Sciatic nerve (tissue), 2 donors: ENCODE results near the gene RASL12. TPM values are rescaled to one million over a fixed set of nuclear protein-coding genes. Genes with fewer than 3 reads are reported as not detected.
"Not testable (repeated sequence)": the region's sequence is repeated elsewhere in the genome, so short reads cannot be mapped to it uniquely, and the experiment has no call there.

Source experiments
- ATAC-seq: fragments of 200-7000 bp; cut with Tn5 transposase; one replicate; pipeline ENCODE4 v1.9.1; 2020; ENCODE audit warnings: mild to moderate bottlenecking, moderate library complexity
- DNase-seq: peaks from one replicate; pipeline ENCODE4 v3.0.0-alpha.2; 2020; ENCODE audit warnings: low spot score
- intact Hi-C: fragments of 100-400 bp; cut with DNase I; formaldehyde crosslinking; loops from one replicate; pipeline ENCODE4 v1.14.2; 2022
- total RNA-seq: library from RNA; stranded (reverse); fragmentation: NEBNext Ultra II Directional; extraction: Animal tissue kit (Norgen Biotek cat#: 25700); gene quantifications from one replicate; pipeline ENCODE4 v1.2.1, GENCODE V29; 2021
- donor health status: DM: no; HTN: no; CAD: no.
- donor health status: DM: no; HTN: no; CAD: no.

RASL12 gene, protein sequence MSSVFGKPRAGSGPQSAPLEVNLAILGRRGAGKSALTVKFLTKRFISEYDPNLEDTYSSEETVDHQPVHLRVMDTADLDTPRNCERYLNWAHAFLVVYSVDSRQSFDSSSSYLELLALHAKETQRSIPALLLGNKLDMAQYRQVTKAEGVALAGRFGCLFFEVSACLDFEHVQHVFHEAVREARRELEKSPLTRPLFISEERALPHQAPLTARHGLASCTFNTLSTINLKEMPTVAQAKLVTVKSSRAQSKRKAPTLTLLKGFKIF
- 23.0 TPM for total RNA-seq

DNA sequence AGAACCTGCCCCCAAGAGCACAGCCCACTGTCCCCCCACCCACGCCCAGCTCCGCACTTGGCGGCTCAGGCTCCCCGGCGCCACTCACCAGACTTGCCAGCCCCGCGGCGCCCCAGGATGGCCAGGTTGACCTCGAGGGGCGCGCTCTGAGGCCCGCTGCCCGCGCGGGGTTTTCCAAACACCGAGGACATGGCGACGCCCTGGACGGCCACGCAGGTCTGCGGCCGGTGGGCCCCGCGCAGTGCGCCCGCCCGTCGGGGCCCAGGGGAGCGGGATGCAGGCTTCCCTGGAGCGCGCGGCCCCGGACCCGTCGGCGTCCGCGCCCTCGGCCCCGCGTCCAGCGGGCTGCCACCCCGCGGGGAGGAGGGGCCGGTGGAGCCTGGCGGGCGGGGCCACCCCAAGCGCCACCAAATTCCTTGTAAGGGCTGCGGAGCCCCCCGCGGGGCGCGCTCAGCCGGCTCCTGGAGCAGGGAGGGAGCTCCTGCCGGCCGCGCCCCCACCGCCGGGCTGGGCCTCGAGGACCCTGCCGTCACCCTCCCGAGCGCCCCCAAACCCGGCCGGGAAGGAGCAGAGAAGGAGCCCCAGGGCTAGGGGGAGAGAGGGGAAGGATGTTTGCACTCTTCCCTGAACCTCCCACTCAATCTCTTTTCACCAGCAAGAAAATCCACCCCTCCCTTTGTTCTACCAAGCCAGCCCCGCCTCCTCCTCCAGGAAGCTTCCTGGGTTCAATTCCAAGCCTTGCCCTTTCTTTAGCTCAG lies at the start of gene RASL12:
Gene RASL12 (minus strand): TSS at position 347 of the 758 bp plus-strand sequence. CDS start 156 bp downstream, at position 191.
- DNase-seq, result no peak
- ATAC-seq, result peak; percentile 14
- intact Hi-C loops, result no loop called here

GRCh38 chr15:65115542-65115941 lies 47.8 kb upstream of the RASL12 start:
- intact Hi-C loops, result no loop called here
- DNase-seq, result no peak
- ATAC-seq, result no peak

GRCh38 chr15:65115086-65115485 lies 47.3 kb upstream of the RASL12 start, which contains the start of gene UBAP1L:
Gene UBAP1L (minus strand): TSS chr15:65115200. CDS start chr15:65106215, 8,985 bp downstream.
- intact Hi-C loops, result no loop called here
- ATAC-seq, result no peak
- no peak for DNase-seq

DNA sequence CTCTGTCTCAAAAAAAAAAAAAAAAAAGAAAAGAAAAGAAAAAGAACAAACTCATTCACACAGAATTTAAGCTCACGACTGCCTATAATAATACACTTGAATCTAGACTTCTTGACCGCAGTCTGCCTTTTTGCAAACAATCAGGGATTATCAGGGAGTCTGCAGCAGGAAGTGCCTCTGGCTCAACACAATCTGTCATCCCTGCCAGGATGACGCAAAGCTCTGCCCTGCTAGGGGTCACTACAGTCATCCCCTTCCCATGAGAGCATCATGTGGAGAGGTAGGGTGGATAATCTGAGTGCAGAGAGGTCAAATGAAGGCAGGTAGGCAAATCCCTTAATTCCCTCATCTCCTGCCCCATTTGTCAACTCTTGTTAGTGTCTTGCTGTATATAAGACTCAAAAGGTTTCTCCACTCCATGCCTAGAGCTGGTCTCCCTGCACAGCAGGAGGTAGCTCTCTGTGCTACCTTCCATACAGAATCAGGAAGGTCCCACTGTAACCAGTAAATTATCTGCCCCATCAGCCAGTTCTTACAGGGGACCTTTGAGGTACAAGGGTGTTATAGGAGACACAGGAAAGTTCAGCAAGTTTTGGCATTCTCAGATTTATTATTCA lies 43.0 kb upstream of the RASL12 start:
- ATAC-seq (peak; percentile 52), DNase-seq (peak; percentile 45)
- intact Hi-C loops, result no loop called here

DNA sequence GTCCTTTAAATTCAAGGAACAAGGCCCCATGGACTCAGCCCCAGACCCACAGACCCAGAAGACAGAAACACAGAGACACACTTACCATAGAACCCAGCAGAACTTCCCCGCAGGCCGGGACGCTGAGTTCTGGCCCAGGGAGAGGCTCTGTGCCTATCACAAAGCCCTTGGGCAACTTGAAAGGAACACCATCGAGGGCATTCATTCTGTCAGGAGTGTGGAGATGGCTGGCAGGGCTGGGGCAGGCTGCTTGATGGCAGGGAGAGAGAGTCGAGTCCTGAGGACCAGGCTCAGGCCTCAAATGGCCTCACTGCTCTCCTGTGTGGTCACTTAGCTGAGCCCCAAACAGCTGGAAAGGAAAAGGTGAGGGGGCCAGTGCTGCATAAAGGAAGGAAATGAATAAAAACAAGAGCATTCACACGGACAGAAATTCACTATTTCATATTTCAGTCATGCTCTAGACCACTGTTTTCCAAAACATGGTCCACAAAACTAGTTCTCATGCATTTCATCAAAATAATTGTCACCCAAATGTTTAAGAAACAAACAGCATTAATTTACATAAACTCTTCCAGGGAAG lies 38.3 kb upstream of the RASL12 start:
- no peak for DNase-seq
- intact Hi-C loops, result no loop called here
- ATAC-seq, result no peak

- no peak for DNase-seq
- no peak for ATAC-seq
- intact Hi-C loops, result no loop called here
Observed at GRCh38 chr15:65105038-65105437, 37.2 kb upstream of the RASL12 start.

GRCh38 chr15:65102912-65103311 lies 35.1 kb upstream of the RASL12 start:
- ATAC-seq (no peak), DNase-seq (no peak)
- intact Hi-C loops, result no loop called here

DNA sequence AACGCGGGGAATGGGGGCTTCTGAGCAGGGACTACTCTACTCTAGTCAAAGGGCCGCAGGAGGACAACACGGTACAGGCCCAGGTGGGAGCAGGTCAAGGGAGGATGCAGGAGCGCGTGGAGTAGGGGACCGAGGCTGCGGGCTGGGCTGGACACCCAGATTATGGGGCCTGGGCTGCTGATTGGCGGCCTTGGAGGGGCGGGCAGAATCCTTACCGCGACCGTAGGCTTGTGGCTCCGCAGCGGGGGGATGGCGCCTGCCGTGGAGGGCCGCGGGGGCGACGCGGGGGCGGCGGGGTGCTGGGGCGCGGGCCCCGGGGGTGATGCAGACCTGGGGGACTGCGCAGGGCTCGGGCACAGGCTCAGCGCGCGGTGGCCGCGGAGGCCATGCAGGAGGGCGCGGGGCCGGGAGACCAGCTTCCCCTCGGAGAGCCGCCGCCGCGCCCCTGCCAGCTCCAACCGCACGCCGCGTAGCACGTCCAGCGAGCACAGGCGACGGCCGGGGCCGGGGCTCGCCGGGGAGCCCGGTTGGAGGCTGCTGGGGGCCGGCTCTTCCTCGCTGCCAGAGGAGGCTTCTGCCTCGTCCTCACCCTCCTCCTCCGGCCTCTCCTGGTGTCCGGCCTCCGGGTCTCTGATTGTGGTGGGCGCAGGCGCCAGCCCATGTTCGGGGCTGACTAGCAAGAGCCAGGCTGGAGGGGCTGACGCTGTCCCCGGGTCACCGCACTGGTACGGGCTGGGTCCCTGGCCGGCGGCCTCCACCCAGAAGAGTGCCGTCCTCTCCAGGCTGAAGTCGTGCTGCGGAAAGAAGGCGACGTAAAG lies 34.3 kb upstream of the RASL12 start:
- ATAC-seq, result peak; percentile 14
- DNase-seq, result peak; percentile 57

GRCh38 chr15:65101411-65101890 lies 33.7 kb upstream of the RASL12 start:
- DNase-seq (peak; percentile 85), ATAC-seq (peak; percentile 63)
- intact Hi-C loops, result no loop called here

More for the DNA sequence above, 34.3 kb upstream of the RASL12 start:
- intact Hi-C loops, result no loop called here

- ATAC-seq (no peak), DNase-seq (peak; percentile 50)
- intact Hi-C loops, result no loop called here
Observed at GRCh38 chr15:65100442-65100841, 32.7 kb upstream of the RASL12 start.

DNA sequence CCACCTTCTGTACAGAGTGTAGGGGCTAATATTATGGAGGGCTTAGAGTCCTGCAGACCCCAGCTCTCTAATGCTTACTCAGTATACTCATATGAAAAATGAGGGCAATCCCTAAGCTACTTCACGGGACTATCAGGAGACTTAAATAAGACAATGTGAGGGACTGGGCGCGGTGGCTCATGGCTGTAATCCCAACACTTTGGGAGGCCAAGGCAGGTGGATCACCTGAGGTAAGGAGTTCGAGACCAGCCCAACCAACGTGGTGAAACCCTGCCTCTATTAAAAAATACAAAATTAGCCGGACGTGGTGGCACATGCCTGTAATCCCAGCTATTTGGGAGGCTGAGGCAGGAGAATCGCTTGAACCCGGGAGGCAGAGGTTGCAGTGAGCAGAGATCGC lies 32.0 kb upstream of the RASL12 start:
- DNase-seq, intact Hi-C loops, ATAC-seq: not testable (repeated sequence)

DNA sequence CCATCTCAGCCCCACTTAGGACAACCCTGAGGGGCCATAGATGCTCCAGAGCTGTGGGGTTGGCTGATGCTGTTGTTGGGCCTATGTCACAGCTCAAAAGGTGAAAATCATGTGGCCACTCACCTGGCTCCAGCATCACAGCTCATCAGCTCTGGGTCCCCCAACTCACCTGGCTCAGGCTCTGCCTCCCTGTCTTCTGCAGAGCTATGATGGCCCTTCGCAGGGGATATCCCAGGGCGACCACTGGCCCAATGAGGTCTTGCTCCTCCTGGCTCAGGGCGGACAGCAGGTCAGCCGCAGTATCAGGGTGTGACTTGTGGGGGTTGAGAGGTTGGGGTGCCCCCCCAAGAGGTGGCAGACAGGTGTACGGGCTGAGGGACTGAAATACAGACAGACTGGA lies 31.5 kb upstream of the RASL12 start:
- DNase-seq (peak; percentile 46), ATAC-seq (no peak)
- intact Hi-C loops, result no loop called here

- DNase-seq (peak; percentile 31), ATAC-seq (no peak)
- intact Hi-C loops, result no loop called here
Observed at GRCh38 chr15:65097651-65098263, 30.0 kb upstream of the RASL12 start.

DNA sequence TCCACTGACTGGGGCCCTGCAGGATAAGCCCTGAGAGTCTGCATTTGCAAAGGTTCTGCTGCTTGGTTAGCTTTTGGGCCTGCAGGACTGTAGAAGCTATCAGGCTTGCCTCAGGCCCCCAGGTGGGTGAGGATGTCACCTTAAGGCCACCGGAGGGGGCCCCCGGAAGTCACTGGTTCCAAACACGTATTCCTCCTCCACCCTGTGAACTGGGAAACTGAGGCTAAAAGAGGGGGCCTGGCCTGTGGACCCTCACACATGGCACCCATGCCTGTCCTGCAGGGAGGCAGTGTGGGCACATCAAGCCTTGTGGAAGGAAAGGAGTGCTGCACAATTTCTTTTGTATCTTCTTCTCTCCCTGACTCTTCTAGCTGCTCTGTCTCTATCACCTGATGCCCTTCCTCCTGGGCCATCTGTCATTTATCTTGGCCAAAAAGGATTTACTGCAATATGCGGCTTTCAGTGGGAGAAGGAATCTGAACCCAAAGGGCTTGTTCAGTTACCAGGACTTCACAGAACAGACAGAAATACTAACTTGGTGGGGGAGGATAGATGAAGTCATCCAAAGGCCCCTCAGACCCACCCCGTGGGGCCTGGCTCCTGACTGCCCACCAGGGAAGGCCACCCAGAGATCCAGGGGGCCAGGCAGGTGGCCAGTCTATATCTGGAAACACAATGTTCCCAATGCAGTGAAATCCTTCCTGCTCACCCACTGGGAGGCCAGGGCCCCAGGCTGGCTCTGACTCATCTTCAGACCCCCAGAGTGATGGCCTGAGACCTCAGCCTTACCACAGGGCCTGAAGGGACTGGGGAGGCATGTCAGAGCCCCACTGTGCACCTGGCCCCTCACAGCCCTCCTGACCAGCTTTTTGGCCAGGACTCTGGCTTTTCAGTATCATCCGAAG lies 28.9 kb upstream of the RASL12 start:
- DNase-seq, result peak; percentile 30
- intact Hi-C loops, result no loop called here
- no peak for ATAC-seq

GRCh38 chr15:65095747-65096104 lies 27.9 kb upstream of the RASL12 start:
- DNase-seq (peak; percentile 25), ATAC-seq (no peak)
- intact Hi-C loops, result no loop called here

- ATAC-seq, result no peak
- peak; percentile 49 for DNase-seq
Observed at GRCh38 chr15:65095011-65095746, 27.4 kb upstream of the RASL12 start.

More at GRCh38 chr15:65095011-65095746, 27.4 kb upstream of the RASL12 start:
- intact Hi-C loops, result no loop called here
